ENCODE results near the gene CNOT3.

DNA sequence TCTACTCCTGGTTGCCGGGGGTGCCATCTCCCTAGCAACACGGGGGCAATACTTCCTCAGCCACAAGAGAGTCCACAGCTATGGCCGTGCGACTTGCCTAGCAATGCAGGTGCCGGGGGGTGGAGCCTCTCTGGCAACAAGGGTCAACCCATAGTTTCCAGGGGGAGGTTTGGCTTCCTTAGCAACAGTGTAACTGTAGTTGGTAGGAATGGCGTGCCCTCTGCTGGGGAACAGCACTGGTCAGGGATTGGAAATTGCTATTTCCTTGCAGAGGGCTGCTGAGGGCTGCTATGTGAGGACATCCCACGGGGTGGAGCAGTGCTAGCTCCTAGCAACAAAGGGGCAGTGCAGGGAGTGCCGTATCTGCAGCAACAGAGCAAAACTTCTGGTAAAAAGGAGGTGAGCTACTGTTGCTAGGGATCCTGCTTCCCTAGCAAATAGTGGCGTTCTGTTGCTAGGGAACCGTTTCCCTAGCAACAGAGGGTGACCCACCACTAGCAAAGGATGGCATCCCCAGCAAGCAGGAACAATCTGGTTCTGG, 42.4 kb downstream of the CNOT3 start:
- TF ChIP-seq POLR2AphosphoS5 (IDR thresholded peaks at IDR 0.05; ENCODE audit: low read depth, low read length), result no peak
- no peak for TF ChIP-seq POLR2A (IDR thresholded peaks at IDR 0.05; ENCODE audit: low read depth, low read length)
- no peak for TF ChIP-seq TAF1 (IDR thresholded peaks at IDR 0.05; ENCODE audit: borderline replicate concordance, low read depth, low read length)
